ENCODE results near the gene ZNF460.
"Not testable (repeated sequence)": the region's sequence is repeated elsewhere in the genome, so short reads cannot be mapped to it uniquely, and the experiment has no call there.

Gene ZNF460

DNA sequence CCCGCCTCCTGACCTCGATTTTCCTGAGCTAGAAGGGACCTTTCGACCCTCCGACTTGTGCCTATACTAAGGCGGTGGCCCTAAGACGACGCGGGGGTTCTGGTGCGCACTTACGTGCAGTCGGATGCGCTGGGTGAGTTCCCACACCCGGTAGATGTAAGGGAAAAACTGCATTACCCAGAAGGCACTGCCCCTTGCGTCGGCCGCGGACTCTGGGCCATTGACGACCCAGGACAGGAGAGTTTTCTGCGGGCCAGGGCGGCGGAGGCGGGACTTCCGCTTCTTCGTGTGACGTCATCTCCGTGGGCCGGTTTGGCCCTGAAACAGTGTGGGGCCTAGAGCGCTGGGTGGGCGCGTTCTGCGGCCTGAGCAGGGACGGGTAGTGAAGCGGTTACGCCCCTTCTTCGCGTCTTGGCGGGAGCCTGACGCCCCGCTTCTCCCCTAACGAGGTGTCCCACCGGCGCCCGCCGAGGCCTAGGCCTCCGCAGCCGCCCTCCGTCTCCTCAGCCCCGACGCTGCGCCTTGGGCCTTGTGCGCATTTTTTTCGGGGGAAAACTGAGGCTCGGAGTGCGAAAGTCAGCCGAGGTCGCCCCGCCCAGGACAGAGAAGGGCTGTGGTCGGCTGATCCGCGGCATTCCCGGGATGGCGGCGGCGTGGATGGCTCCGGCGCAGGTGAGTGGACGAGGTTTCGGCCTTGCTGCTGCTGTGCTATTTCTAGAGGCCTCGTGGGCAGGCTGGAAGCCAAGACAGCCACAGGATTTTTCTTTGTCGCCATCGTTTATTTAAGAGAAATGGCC, at the start of gene ZNF460:
ZNF460 (plus strand) TSS at position 321 of the 797 bp plus-strand sequence; CDS start at position 643, 322 bp downstream.
- DNase-seq (ENCODE audit: low read depth in 1 of 2, low spot score in 1 of 2), result peak; percentile 90 to 96

DNA sequence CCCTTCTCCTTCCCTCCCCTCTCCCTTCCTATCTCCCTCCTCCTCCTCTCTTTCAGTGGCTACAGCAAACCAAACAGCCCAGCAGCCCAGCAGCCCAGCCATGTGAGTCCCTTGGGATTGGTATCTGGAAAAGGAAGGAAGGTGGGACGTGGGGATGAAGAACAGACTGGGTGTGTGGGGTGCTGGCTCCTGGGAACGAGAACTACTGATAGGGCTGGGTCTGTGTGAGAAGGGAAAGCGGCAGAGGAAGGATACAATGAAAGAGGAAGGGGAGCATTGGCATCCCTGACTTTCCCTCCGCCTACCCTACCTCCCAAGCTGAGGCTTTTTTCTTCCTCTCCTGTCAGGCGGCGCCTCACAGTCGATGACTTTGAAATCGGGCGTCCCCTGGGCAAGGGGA, 48.6 kb upstream of the ZNF460 start:
- no peak for DNase-seq (ENCODE audit: low read depth in 1 of 2, low spot score in 1 of 2)

DNA sequence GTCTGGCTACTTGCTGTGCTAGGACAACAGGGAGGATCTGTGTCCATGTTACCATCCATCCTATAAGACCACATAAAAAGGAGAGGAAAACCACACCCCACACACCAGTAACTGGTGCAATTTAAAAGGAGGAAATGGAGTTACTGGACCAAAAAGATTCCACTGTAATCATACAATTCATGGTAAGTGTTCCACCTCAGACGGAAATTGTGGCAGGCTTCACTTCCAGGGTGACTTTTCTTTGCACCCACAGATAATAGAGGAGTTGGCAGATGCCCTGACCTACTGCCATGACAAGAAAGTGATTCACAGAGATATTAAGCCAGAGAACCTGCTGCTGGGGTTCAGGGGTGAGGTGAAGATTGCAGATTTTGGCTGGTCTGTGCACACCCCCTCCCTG, 47.1 kb upstream of the ZNF460 start:
- no peak for DNase-seq (ENCODE audit: low read depth in 1 of 2, low spot score in 1 of 2)

DNA sequence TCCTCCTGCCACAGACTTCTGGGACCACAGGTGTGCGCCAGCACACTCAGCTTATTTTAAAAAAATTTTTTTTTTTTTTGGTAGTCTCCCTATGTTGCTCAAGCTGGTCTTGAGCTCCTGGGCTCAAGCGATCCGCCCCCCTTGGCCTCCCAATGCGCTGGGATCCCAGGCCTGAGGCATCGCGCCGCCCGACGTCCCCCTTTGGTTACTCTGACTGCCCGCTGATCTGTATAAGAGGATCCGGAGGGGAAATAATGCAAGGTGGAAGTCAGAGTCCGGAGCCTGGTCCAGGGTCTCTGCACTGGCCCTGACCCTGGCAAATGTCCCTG, 40.3 kb upstream of the ZNF460 start:
- no peak for DNase-seq (ENCODE audit: low read depth in 1 of 2, low spot score in 1 of 2)

DNA sequence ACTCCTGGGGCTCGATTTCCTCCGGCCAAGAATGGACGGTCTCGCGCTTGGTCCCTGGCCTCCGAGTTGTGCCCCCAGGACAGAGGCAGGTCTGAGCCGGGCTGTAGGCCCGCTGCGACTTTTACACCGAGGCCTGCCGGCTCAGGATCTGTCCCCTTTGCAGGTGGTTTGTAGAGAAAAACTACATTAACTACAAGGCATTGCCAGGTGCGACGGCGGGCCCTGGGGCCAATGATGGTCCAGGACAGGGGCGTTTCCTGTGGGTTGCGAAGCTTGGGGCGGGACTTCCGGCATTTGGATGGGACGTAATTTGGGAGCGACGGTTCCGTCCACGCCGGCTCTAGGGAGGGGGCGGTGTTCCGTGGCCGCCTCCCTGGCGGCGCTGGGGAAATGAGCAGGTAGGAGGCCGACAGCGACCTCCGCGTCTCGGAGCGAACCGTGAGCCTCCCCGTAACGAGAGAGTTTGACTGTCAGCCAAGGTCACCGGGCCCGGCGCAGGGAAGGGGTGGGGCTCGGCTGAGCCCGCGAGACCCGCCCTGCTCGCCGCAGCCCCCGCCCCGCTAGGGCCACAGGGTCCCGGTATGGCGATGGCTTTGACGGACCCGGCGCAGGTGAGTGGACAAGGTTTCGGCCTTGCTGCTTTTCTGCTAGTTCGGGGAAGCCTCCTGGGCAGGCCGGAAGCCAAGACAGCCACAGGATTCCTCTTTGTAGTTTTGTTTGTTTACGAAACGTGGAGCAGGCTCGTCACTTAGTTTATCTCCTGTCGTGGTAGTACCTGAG, 39.8 kb upstream of the ZNF460 start, which contains the start of gene ZNF805:
ZNF805 (plus strand) TSS at position 322 of the 780 bp plus-strand sequence; CDS start at position 582, 260 bp downstream.
- peak; percentile 88 to 90 for DNase-seq (ENCODE audit: low read depth in 1 of 2, low spot score in 1 of 2)

DNA sequence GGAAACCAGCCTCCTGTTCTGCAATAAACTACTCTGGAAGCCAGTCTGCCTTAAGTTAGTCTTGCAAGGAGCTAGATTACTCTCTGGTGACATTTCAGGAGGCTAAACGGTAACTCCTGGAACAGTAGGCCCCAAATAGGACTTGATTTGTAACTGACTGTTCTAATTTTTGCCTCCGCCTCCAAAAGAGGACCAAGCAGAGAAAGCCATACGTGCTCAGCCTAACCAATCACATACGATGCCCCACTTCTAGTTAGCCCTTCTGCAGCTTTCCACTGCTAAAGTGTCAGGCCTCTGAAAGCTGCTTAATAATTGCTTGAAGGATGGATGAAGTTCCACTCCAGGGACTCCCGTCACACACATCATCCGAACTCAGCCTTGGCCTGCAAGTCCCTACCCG, 39.1 kb upstream of the ZNF460 start:
- DNase-seq (ENCODE audit: low read depth in 1 of 2, low spot score in 1 of 2), result no peak

DNA sequence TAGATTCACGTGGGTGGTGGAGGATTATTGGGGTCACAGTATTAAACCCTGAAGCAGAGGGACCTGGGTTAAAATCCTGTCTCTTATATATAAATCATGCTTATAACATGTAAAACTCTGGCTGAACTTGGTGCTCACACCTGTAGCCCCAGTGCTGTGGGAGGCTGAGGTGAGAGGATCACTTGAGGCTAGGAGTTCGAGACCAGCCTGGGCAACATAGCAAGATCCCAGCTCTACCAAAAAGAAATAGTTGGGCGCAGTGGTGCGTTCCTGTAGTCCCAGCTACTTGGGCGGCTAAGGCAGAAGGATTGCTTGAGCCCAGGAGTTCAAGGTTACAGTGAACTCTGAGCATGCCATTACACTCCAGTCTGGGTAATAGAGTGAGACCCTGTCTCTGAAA, 37.5 kb upstream of the ZNF460 start:
- no peak for DNase-seq (ENCODE audit: low read depth in 1 of 2, low spot score in 1 of 2)

DNA sequence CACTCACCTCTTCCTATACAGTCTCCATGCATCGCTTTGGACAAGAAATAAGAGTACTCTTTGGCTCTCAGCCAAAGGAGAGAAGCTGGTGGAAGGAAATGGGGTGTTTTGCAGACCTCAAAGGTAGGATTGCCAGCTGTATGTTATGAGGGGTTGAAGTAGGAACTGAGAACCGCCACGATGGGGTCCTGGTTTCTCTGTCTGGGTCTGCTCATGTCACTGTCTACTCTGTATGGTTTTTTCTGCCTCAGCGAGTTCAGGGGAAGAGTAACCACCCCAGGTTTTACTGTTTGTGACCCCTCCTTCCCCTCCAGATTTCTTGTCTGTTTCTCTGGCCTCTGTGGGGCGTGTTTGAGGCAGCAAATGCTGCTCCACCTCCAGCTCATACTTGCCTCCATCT, 35.8 kb upstream of the ZNF460 start:
- DNase-seq (ENCODE audit: low read depth in 1 of 2, low spot score in 1 of 2), result no peak

DNA sequence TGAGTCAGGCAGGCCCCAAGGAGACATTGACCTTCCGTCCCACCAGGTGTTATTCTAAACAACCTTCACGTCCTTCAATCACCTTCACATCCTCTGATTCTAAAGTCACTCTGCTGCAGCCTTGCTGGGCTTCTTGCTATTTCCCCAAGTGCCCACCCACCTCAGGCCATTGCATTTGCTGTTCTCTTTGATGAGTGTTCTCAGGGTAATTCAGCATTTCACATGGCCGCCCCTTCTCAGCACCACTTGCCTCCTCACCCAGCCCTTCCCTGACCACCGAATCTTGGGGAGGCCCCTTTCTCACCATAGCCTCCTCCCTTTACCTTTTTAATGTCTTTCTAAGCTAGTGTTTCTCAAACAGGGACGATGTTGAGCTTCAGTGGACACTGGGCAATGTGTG, 35.2 kb upstream of the ZNF460 start:
- no peak for DNase-seq (ENCODE audit: low read depth in 1 of 2, low spot score in 1 of 2)

DNA sequence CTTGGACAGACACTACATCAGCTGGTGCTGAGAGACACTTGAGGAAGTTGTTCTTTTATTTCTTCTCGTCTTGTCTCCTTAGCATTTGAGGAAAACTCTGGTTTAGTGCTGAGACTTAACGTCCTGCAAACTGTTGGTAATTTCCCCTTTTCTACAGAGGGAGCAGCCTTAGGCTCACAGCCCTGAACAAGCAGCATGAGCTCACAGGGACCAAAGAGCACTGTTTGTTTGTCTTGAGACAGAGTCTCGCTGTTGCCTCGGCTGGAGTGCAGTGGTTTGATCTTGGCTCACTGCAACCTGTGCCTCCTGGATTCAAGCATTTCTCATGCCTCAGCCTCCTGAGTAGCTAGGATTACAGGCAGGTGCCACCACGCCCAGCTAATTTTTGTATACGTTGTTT, 34.3 kb upstream of the ZNF460 start:
- DNase-seq (ENCODE audit: low read depth in 1 of 2, low spot score in 1 of 2), result no peak

DNA sequence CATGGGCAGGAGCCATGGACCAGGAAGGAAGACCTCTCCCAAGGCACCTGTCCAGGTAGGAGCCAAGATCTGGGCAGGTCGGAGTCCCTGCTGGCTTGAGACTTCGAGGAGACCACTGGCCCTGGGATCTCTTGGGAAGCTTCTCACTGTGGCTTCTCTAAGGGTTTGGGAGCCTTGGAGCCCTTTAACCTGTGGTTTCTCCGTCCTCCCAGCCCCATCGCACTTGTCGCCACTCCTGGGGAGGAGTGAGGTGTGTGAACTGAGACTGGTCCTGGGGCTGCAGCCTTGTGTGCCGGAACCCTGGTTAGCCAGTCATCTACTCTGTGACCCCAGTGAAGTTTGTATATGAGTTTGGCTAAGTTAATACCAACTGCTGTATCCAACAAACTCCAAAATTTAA, 31.6 kb upstream of the ZNF460 start:
- no peak for DNase-seq (ENCODE audit: low read depth in 1 of 2, low spot score in 1 of 2)

DNA sequence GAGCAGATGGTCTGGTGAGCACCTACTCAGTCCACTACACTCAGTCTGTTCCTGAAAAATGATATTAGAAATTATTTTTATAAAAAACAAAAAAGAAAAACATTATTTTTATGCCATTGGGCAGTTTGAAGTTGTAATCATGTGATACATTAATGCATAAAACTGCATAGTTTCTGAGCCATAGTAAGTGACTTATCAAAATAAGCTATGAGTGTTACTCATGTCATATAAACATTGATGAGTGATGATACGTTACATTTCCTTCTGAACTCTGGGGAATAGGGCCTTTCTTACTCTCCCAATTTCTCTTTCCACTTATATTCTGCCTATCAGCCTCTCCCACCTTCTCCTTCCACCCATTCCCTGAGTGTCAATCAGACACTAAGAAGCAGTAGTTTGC, 31.0 kb upstream of the ZNF460 start:
- no peak for DNase-seq (ENCODE audit: low read depth in 1 of 2, low spot score in 1 of 2)

DNA sequence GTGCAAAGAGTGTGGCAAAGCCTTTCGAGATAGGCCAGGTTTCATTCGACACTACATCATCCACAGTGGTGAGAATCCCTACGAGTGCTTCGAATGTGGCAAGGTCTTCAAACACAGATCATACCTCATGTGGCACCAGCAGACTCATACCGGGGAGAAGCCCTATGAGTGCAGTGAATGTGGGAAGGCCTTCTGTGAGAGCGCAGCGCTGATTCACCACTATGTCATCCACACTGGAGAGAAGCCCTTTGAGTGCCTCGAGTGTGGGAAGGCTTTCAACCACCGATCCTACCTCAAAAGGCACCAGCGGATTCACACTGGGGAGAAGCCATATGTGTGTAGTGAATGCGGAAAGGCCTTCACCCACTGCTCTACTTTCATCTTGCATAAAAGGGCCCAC, 26.5 kb upstream of the ZNF460 start:
- not testable (repeated sequence) for DNase-seq (ENCODE audit: low read depth in 1 of 2, low spot score in 1 of 2)

DNA sequence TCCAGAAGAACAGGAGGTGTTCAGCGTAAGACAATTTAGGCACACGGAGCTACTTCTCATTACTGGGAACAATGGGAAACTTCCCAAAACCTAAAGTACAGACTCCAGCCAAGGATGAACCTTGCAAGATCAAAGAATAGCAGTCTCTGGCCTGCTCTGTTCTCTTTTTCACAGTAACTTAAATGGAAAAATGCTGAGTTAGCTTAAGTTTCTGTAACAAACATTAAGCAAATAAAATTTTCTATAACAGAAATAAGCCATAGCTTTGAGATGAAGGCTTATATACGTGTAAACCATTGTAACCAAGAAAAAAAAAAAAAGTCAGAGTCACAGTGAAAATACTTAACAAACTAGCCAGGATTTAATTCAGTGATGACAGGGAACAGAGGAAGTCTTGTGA, 18.2 kb upstream of the ZNF460 start:
- no peak for DNase-seq (ENCODE audit: low read depth in 1 of 2, low spot score in 1 of 2)

DNA sequence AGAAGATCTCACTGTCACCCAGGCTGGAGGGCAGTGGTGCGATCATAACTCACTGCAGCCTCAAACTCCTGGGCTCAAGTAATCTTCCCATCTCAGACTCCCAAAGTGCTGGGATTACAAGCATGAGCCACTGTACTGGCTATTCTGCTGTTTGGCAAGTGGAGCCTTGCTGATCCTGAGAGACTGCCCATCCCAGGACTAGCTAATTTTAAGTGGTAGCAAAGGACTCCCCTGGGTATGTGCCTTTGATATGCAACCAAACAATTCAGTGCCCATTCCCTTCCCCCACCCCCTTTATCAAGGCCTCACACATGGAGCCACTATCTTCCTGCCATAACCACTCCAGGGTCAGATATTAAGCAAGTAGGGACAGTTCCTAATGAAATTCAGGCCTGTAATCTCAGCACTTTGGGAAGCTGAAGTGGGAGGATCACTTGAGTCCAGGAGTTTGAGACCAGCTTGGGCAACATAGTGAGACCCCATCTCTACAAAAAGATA, 17.0 kb upstream of the ZNF460 start:
- no peak for DNase-seq (ENCODE audit: low read depth in 1 of 2, low spot score in 1 of 2)

DNA sequence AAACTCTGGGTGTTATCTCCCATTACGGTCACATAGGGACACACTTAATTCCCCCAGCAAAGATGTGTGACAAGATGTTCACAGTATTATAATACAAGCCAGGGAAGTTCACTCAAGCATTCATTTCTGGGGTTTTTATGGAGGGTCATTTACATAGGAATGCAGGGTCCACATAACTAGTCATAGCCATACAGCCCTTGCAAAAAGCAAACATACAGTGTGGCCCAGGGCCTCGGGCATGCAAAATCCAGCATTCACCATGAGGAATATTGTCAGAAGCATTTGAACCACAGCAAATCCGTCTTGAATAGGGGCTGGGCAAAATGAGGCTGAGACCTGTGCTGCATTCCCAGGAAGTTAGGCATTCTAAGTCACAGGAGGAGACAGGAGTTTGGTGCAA, 13.0 kb upstream of the ZNF460 start:
- no peak for DNase-seq (ENCODE audit: low read depth in 1 of 2, low spot score in 1 of 2)

DNA sequence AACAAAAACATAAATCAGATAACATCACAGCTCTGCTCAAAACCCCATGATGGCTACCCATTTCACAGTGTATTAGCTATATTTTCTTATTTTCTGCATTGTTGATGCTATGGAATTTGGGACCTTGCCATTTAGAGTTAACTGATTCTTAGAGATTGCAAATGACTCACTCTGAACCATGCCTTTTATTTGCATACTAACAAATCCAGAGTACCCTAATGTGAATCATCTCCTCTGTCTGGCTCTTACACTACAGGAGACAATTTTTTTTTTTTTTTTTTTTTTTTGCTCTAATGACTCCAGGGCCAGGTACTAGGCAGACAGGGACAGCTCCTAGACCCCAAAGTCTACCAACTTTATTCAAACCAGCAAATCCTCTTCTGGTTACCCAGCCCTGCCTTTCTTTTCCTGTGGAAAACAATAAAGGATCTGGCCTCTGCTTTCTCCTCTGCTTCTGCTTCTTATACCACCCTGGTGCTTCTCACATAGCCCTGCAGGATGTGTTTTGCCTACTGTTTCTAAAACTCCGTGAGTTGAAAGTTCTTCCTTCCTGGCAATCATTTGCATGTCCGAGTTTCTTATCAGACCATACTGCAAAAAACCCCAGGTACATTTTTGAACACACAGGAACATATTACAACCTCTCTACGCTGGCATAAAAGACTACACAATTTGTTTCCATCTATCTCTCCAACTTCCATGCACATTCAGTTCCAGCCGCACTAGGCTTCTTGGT, 10.6 kb upstream of the ZNF460 start:
- no peak for DNase-seq (ENCODE audit: low read depth in 1 of 2, low spot score in 1 of 2)

DNA sequence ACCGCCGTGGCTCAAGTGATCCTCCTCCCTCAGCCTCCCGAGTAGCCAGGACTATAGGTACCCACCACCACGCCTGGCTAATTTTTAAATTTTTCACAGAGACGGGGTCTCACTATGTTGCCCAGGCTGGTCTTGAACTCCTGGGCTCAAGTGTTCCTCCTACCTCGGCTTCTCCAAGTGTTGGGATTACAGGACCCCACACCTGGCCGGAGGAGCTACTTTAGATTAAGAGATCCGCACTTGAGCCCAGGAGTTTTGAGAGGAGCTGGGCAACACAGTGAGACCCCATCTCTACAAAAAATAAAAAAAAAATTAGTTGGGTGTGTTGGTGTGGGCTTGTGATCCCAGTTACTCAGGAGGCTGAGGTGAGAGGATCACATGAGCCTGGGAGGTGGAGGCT, 9.0 kb upstream of the ZNF460 start:
- DNase-seq (ENCODE audit: low read depth in 1 of 2, low spot score in 1 of 2), result no peak

DNA sequence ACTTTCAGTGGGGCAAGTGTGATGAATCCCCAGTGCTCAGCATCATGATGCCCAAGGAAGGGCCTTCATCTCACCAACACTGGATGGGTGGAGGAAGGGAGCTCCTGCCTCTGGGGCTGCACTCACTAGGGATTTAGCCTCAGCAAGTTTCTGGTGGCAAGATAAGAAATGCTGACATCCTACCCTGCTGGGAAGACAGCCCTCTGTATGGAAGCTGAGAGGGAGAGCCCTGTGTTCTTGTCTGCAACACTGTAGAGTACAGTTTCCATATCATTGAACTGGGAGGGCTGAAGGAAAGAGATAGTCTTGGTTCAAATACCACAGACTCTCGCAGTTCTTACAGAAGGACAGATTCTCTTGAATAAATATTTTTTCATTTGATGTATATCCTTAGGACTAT, 7.3 kb upstream of the ZNF460 start:
- DNase-seq (ENCODE audit: low read depth in 1 of 2, low spot score in 1 of 2), result no peak

DNA sequence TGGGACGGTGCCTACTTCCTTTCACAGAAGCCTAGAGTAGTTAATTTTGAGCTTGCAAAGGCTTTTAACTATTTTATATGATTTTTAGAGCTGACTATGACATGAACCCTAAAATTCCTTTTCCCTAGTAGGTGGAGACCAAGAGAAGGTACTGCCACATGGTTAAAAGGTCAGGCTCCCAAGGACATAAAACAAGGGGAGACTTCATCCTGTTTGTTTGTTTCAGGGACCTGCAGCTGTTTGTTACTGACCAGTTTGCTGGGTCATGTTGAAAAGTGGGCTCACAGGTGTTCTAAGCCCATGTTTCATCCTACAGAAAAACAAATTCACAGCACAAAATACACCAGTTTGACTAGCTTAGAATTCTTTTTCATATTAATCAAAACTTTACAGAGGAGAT, 3.9 kb upstream of the ZNF460 start:
- DNase-seq (ENCODE audit: low read depth in 1 of 2, low spot score in 1 of 2), result no peak

DNA sequence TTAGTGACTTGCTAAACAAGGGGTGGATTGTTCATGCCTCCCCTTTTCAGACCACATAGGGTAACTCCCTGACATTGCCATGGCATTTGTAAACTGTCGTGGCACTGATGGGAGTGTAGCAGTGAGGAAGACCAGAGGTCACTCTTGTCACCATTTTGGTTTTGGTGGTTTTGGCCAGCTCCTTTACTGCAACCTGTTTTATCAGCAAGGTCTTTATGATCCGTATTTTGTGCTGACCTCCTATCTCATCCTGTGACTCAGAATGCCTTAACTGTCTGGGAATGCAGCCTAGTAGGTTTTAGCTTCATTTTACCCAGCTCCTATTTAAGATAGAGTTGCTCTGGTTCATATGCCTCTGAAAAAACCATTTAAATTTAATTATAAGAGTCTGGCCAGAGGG, 1.8 kb upstream of the ZNF460 start:
- DNase-seq (ENCODE audit: low read depth in 1 of 2, low spot score in 1 of 2), result not testable (repeated sequence)
